Right lobe of liver (tissue), 6 donors: Measurements from ENCODE around the gene RELN. TPM values are rescaled to one million over a fixed set of nuclear protein-coding genes. Genes with fewer than 3 reads are reported as not detected.

Source experiments
- ATAC-seq, 4 donors: fragments of 200-7000 bp; cut with Tn5 transposase; one replicate each; pipeline ENCODE4 v1.9.1; 2020; ENCODE audit warnings: mild to moderate bottlenecking in 4 of 4, moderate library complexity in 4 of 4
- DNase-seq, 3 donors: peaks; one replicate each; pipeline ENCODE4 v3.0.0-alpha.2; 2020
- H3K27ac ChIP-seq, 3 donors: fragments of 200-600 bp; one replicate each; pipeline ENCODE4 v1.8.0; 2022
- H3K27me3 ChIP-seq, 2 donors: fragments of 200-600 bp; one replicate each; pipeline ENCODE4 v1.8.0; 2022
- H3K36me3 ChIP-seq, 4 donors: fragments of 200-600 bp; sonication (generic) in 1 of 4; one replicate each; pipeline versions ENCODE4 v1.5.1 to v1.8.0; 2017 to 2022; ENCODE audit warnings: control low read depth in 1 of 4
- H3K4me1 ChIP-seq, 4 donors: fragments of 200-600 bp; sonication (generic) in 1 of 4; one replicate each; pipeline versions ENCODE4 v1.5.1 to v1.8.0; 2017 to 2022; ENCODE audit warnings: control low read depth in 1 of 4
- H3K4me3 ChIP-seq, 3 donors: fragments of 200-600 bp; one replicate each; pipeline ENCODE4 v1.8.0; 2022
- H3K9me3 ChIP-seq, 4 donors: fragments of 200-600 bp; sonication (generic) in 1 of 4; one replicate each; pipeline versions ENCODE4 v1.5.1 to v1.8.0; 2017 to 2022; ENCODE audit warnings: control low read depth in 1 of 4
- CTCF ChIP-seq, 4 donors: fragments of 200-600 bp in 3 of 4; fragments of 450-650 bp in 1 of 4; IDR thresholded peaks; one replicate each; pipeline versions ENCODE4 v1.5.1 to v1.8.0; 2016 to 2022; ENCODE audit warnings: antibody characterized with exemption in 4 of 4, mild to moderate bottlenecking in 2 of 4
- POLR2A ChIP-seq: fragments of 450-650 bp; IDR thresholded peaks from one replicate; pipeline ENCODE4 v1.6.1; 2017; ENCODE audit warnings: antibody characterized with exemption, mild to moderate bottlenecking
- WGBS: methylation state at CpG from one replicate; pipeline ENCODE4 v1.1.6; 2018; ENCODE audit warnings: low coverage, low lambda C conversion rate; ENCODE audit not compliant: insufficient coverage; ENCODE audit errors: missing lambda C conversion rate; 5-methylcytosine and 5-hydroxymethylcytosine counted together
- intact Hi-C, 2 donors: fragments of 100-400 bp; cut with DNase I; formaldehyde crosslinking; loops; one replicate each; pipeline versions ENCODE4 v1.11.2 to v1.14.1; 2022
- total RNA-seq, 6 experiments: library from RNA; depleted of rRNA in 2 of 6; stranded (reverse); fragments of >200 nt in 2 of 6; fragmentation: NEBNext Ultra II Directional in 3 of 6; extraction: Animal tissue kit (Norgen Biotek cat#: 25700) in 3 of 6; gene quantifications; one replicate each; pipeline versions ENCODE4 v1.1.0 to v1.2.4, GENCODE V29; 2016 to 2023
- donor health status: DM: no; HTN: yes; CAD: no.
- donor health status: DM: no; HTN: no; CAD: no.
- donor health status: DM: no; HTN: no; CAD: no.
- donor health status: DM: no; HTN: yes; CAD: no.
- donor health status: DM: no; HTN: yes; CAD: no.

RELN gene
- total RNA-seq, 6 experiments from 2014 or later: 11.9 to 35.7 (median 18.9) TPM

- intact Hi-C loops: no loop called here
- Histone ChIP-seq H3K9me3 (no peaks in the 10 kb centered on the region), H3K36me3 (no peaks in the 10 kb centered on the region), H3K27me3 (no peaks in the 10 kb centered on the region), H3K27ac (no peak overlapping the region), H3K4me3 (no peak overlapping the region), H3K4me1 (no peaks in the 10 kb centered on the region)
- TF ChIP-seq CTCF (IDR thresholded peaks at IDR 0.05): no peak
- no peak for TF ChIP-seq POLR2A
- DNase-seq (no peak), ATAC-seq (peak in 1 of 4 donors; percentile 21)
- 75% methylated on average over 2 of the region's 2 CpGs for WGBS
These were observed 101.4 kb downstream of the RELN start for GRCh38 chr7:103887853-103888602.

- WGBS: 51% methylated on average over 3 of the region's 3 CpGs
- Histone ChIP-seq H3K4me3 (no peak overlapping the region), H3K9me3 (no peaks in the 10 kb centered on the region), H3K4me1 (no peaks in the 10 kb centered on the region), H3K27ac (no peak overlapping the region), H3K27me3 (no peaks in the 10 kb centered on the region), H3K36me3 (no peaks in the 10 kb centered on the region)
- DNase-seq: no peak
- intact Hi-C loops: no loop called here
- TF ChIP-seq CTCF (IDR thresholded peaks at IDR 0.05) (no peak), POLR2A (no peak)
- no peak for ATAC-seq
These were observed 102.4 kb downstream of the RELN start for GRCh38 chr7:103887050-103887449.

GRCh38 chr7:103879928-103880600 lies 109.4 kb downstream of the RELN start:
- no peak for TF ChIP-seq CTCF (IDR thresholded peaks at IDR 0.05)
- no peak for TF ChIP-seq POLR2A
- H3K27me3 ChIP-seq: no peaks in the 10 kb centered on the region
- intact Hi-C loops: no loop called here
- H3K27ac ChIP-seq: no peak overlapping the region
- H3K4me1 ChIP-seq: no peaks in the 10 kb centered on the region
- no peak overlapping the region for H3K4me3 ChIP-seq
- no peaks in the 10 kb centered on the region for H3K36me3 ChIP-seq
- 86% methylated on average over 3 of the region's 3 CpGs for WGBS
- DNase-seq (no peak), ATAC-seq (no peak)
- no peaks in the 10 kb centered on the region for H3K9me3 ChIP-seq

- TF ChIP-seq CTCF (IDR thresholded peaks at IDR 0.05) (no peak), POLR2A (no peak)
- H3K27me3 ChIP-seq: no peaks in the 10 kb centered on the region
- H3K36me3 ChIP-seq: no peaks in the 10 kb centered on the region
- ATAC-seq (no peak), DNase-seq (no peak)
- intact Hi-C loops: no loop called here
- no peaks in the 10 kb centered on the region for H3K9me3 ChIP-seq
- H3K4me1 ChIP-seq: no peaks in the 10 kb centered on the region
- WGBS: 83% methylated on average over 1 of the region's 1 CpG
- no peak overlapping the region for H3K4me3 ChIP-seq
- H3K27ac ChIP-seq: no peak overlapping the region
These were observed 110.0 kb downstream of the RELN start for GRCh38 chr7:103879411-103879810.
